ENCODE data around the gene AIPL1. TPM values are rescaled to one million over a fixed set of nuclear protein-coding genes. Genes with fewer than 3 reads are reported as not detected.

AIPL1 gene
- total RNA-seq, 1 donor from 2014 or later = not detected

Other genes with a start within 250 kb of the AIPL1 start
- gene PIMREG, start 9.3 kb upstream of the AIPL1 start, total RNA-seq = 24.3 and 47.6 TPM in 2 replicates
- 0.74 and 1.6 TPM in 2 replicates for gene PITPNM3, start 121.4 kb upstream of the AIPL1 start, total RNA-seq
- gene KIAA0753, start 205.6 kb upstream of the AIPL1 start, total RNA-seq = 8.9 and 9.3 TPM in 2 replicates
- 94.6 and 100 TPM in 2 replicates for gene TXNDC17, start 205.9 kb upstream of the AIPL1 start, total RNA-seq
- 17.6 and 19.1 TPM in 2 replicates for gene MED31, start 216.5 kb upstream of the AIPL1 start, total RNA-seq
- gene C17orf100, start 216.6 kb upstream of the AIPL1 start, total RNA-seq = 0.35 and 0.40 TPM in 2 replicates

All from pulmonary artery endothelial cell (primary cell).